Right lobe of liver (tissue), 6 donors: ENCODE measurements around the gene MFSD6. TPM values are rescaled to one million over a fixed set of nuclear protein-coding genes. Genes with fewer than 3 reads are reported as not detected.

Experiments used
- ATAC-seq, 4 donors: fragments of 200-7000 bp; cut with Tn5 transposase; one replicate each; pipeline ENCODE4 v1.9.1; 2020; ENCODE audit warnings: mild to moderate bottlenecking in 4 of 4, moderate library complexity in 4 of 4
- DNase-seq, 3 donors: peaks; one replicate each; pipeline ENCODE4 v3.0.0-alpha.2; 2020
- H3K27ac ChIP-seq, 3 donors: fragments of 200-600 bp; one replicate each; pipeline ENCODE4 v1.8.0; 2022
- H3K27me3 ChIP-seq, 2 donors: fragments of 200-600 bp; one replicate each; pipeline ENCODE4 v1.8.0; 2022
- H3K36me3 ChIP-seq, 4 donors: fragments of 200-600 bp; sonication (generic) in 1 of 4; one replicate each; pipeline versions ENCODE4 v1.5.1 to v1.8.0; 2017 to 2022; ENCODE audit warnings: control low read depth in 1 of 4
- H3K4me1 ChIP-seq, 4 donors: fragments of 200-600 bp; sonication (generic) in 1 of 4; one replicate each; pipeline versions ENCODE4 v1.5.1 to v1.8.0; 2017 to 2022; ENCODE audit warnings: control low read depth in 1 of 4
- H3K4me3 ChIP-seq, 3 donors: fragments of 200-600 bp; one replicate each; pipeline ENCODE4 v1.8.0; 2022
- H3K9me3 ChIP-seq, 4 donors: fragments of 200-600 bp; sonication (generic) in 1 of 4; one replicate each; pipeline versions ENCODE4 v1.5.1 to v1.8.0; 2017 to 2022; ENCODE audit warnings: control low read depth in 1 of 4
- POLR2A ChIP-seq: fragments of 450-650 bp; IDR thresholded peaks from one replicate; pipeline ENCODE4 v1.6.1; 2017; ENCODE audit warnings: antibody characterized with exemption, mild to moderate bottlenecking
- WGBS: methylation state at CpG from one replicate; pipeline ENCODE4 v1.1.6; 2018; ENCODE audit warnings: low coverage, low lambda C conversion rate; ENCODE audit not compliant: insufficient coverage; ENCODE audit errors: missing lambda C conversion rate; 5-methylcytosine and 5-hydroxymethylcytosine counted together
- intact Hi-C, 2 donors: fragments of 100-400 bp; cut with DNase I; formaldehyde crosslinking; loops; one replicate each; pipeline versions ENCODE4 v1.11.2 to v1.14.1; 2022
- total RNA-seq, 6 experiments: library from RNA; depleted of rRNA in 2 of 6; stranded (reverse); fragments of >200 nt in 2 of 6; fragmentation: NEBNext Ultra II Directional in 3 of 6; extraction: Animal tissue kit (Norgen Biotek cat#: 25700) in 3 of 6; gene quantifications; one replicate each; pipeline versions ENCODE4 v1.1.0 to v1.2.4, GENCODE V29; 2016 to 2023
- TF ChIP-seq, protein P1 (sequence below), 4 donors: fragments of 200-600 bp in 3 of 4; fragments of 450-650 bp in 1 of 4; IDR thresholded peaks; one replicate each; pipeline versions ENCODE4 v1.5.1 to v1.8.0; 2016 to 2022; ENCODE audit warnings: antibody characterized with exemption in 4 of 4, mild to moderate bottlenecking in 2 of 4
- donor health status: DM: no; HTN: yes; CAD: no.
- donor health status: DM: no; HTN: no; CAD: no.
- donor health status: DM: no; HTN: no; CAD: no.
- donor health status: DM: no; HTN: yes; CAD: no.
- donor health status: DM: no; HTN: yes; CAD: no.

MFSD6 gene
- total RNA-seq, 6 experiments from 2014 or later, result 1.5 to 14.8 (median 4.1) TPM

DNA sequence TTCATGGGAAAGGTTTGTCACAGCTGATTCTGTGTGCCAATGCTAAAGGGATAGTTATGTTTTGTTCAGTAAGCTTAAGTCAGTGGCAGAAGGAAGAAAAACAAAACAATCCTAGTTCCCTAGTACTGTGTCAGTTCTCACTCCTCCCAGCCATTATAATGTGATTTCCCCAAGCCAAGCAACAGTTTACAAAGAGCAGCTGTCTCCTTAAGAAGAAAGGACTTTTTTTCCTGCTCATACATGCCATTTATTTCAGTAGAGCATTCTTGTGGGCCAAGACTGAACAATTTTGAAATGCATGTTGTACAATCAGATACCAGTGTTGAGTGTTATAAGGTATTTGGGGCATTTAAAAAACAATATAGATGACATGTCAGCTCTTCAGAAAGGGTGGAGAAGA lies 74.3 kb downstream of the MFSD6 start:
- H3K4me3 ChIP-seq, result no peak overlapping the region
- intact Hi-C loops, result no loop called here
- H3K27ac ChIP-seq, result no peak overlapping the region
- H3K27me3 ChIP-seq, result no peaks in the 10 kb centered on the region
- DNase-seq (no peak), ATAC-seq (no peak)
- TF ChIP-seq, protein P1, sequence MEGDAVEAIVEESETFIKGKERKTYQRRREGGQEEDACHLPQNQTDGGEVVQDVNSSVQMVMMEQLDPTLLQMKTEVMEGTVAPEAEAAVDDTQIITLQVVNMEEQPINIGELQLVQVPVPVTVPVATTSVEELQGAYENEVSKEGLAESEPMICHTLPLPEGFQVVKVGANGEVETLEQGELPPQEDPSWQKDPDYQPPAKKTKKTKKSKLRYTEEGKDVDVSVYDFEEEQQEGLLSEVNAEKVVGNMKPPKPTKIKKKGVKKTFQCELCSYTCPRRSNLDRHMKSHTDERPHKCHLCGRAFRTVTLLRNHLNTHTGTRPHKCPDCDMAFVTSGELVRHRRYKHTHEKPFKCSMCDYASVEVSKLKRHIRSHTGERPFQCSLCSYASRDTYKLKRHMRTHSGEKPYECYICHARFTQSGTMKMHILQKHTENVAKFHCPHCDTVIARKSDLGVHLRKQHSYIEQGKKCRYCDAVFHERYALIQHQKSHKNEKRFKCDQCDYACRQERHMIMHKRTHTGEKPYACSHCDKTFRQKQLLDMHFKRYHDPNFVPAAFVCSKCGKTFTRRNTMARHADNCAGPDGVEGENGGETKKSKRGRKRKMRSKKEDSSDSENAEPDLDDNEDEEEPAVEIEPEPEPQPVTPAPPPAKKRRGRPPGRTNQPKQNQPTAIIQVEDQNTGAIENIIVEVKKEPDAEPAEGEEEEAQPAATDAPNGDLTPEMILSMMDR (IDR thresholded peaks at IDR 0.05), result no peak
- no peak for TF ChIP-seq POLR2A
- H3K36me3 ChIP-seq, result no peaks in the 10 kb centered on the region
- H3K9me3 ChIP-seq, result no peaks in the 10 kb centered on the region
- H3K4me1 ChIP-seq, result peaks cover 0 to 7% (median 0%) of the 10 kb centered on the region in 4 donors

DNA sequence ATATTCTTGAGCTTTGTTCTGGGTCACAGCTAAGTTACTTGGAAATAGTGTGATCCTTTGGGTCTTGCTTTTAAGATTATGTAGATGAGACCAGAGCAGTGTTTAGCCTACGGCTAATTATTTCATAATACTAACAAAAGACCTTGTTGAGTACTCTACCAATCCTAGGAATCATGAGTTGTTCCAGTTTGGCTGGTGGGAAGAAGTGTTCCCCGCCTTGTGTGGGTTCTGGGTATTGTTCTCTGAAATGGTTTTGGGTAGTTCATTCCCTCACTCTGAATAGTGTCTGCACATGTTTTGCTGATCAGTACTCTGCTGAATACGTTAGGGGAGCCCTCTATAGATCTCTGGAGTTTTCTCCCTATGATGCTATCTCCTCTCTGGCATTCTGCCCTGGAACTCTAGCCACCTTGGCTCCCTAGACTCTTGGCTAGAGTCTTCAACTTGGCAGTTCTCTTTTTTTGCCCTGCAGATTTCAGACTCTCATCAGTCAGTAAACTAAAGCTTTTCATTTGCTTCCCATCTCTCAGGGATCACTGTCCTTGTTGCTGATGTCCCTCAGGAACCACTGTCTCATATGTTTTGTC lies 78.0 kb downstream of the MFSD6 start:
- no peak for ATAC-seq
- 57% methylated on average over 1 of the region's 3 CpGs for WGBS
- no peaks in the 10 kb centered on the region for H3K9me3 ChIP-seq
- intact Hi-C loops, result no loop called here
- H3K4me1 ChIP-seq, result no peaks in the 10 kb centered on the region
- H3K4me3 ChIP-seq, result no peak overlapping the region
- no peak overlapping the region for H3K27ac ChIP-seq
- peaks cover 0 to 1% (median 0%) of the 10 kb centered on the region in 4 donors for H3K36me3 ChIP-seq
- no peaks in the 10 kb centered on the region for H3K27me3 ChIP-seq
- DNase-seq, result no peak
- TF ChIP-seq, protein P1 (IDR thresholded peaks at IDR 0.05), result no peak
- no peak for TF ChIP-seq POLR2A

DNA sequence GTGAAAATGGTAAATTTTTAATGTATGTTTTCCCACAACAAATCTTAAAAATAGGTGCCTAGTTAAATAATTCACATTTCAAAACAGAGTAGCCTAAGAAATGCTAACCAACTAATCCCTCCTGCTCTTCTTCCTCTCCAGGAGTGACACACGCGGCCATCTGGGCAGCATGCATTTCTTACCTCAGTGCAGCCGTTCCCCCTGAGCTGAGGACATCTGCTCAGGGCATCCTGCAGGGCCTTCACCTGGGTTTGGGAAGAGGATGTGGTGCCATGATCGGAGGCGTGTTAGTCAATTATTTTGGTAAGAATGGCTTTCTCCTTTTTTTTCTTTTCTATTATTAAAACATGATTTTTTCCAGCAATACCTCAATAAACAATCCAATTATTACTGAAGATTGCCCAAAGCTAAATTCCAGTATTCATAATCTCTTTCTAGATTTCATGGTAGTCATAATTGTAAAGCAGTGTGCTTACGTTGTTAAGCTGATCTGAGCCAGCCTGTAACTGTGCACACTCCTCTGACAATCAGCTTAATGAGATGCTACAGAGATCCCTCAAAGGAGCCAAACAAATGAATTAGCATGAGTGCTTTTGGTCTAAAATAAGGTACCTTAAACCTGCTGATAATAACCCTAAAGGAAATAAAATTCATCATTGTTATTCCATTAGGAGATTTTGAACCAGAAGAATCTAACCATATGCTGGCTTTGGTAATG lies 80.5 kb downstream of the MFSD6 start:
- H3K27ac ChIP-seq, result no peak overlapping the region
- DNase-seq, result no peak
- intact Hi-C loops, result no loop called here
- no peaks in the 10 kb centered on the region for H3K27me3 ChIP-seq
- TF ChIP-seq, protein P1 (IDR thresholded peaks at IDR 0.05), result no peak
- no peak for TF ChIP-seq POLR2A
- no peak for ATAC-seq
- peaks cover 0 to 1% (median 0%) of the 10 kb centered on the region in 4 donors for H3K36me3 ChIP-seq
- H3K4me1 ChIP-seq, result no peaks in the 10 kb centered on the region
- 95% methylated on average over 6 of the region's 6 CpGs for WGBS
- no peaks in the 10 kb centered on the region for H3K9me3 ChIP-seq
- H3K4me3 ChIP-seq, result no peak overlapping the region

DNA sequence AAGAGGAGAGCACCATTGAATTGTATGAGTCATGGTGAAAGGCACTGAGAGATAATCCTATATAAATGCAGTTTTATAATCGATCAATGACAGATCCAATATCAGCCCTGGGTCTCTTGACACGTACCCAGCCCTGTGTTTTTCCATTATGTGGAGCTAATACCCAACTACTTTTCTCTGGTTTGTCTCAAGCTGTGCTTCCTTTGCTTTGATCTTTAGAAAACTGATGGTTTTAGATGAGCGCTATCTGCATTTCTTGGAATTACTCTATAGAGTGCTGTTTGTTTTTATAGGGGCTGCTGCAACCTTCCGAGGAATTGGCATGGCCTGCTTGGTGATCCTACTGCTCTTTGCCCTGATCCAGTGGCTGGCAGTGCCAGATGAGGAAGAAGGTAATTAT lies 81.3 kb downstream of the MFSD6 start:
- Histone ChIP-seq H3K36me3 (peaks cover 0 to 1% (median 0%) of the 10 kb centered on the region in 4 donors), H3K9me3 (no peaks in the 10 kb centered on the region), H3K27me3 (no peaks in the 10 kb centered on the region), H3K4me1 (no peaks in the 10 kb centered on the region), H3K27ac (no peak overlapping the region), H3K4me3 (no peak overlapping the region)
- ATAC-seq, result no peak
- DNase-seq, result no peak
- 95% methylated on average over 4 of the region's 4 CpGs for WGBS
- intact Hi-C loops, result no loop called here
- TF ChIP-seq POLR2A, result no peak
- TF ChIP-seq, protein P1 (IDR thresholded peaks at IDR 0.05), result no peak
